ENCODE results near the gene EXD3.

The EXD3 gene

GRCh38 chr9:137406876-137407589 is 15.9 kb downstream of the EXD3 start:
- no peak for TF ChIP-seq JUND (IDR thresholded peaks at IDR 0.05; ENCODE audit: low read depth)
- peak; percentile 82 to 87 for DNase-seq (ENCODE audit: low read depth in 1 of 2, low spot score in 1 of 2)
- in situ Hi-C loops (cut with HindIII; ENCODE audit: low pct_unique_long_range_greater_than_20kb, low sequenced_read_pairs), result no loop called here

GRCh38 chr9:137406085-137406760 is 16.7 kb downstream of the EXD3 start:
- in situ Hi-C loops (cut with HindIII; ENCODE audit: low pct_unique_long_range_greater_than_20kb, low sequenced_read_pairs), result no loop called here
- no peak for TF ChIP-seq JUND (IDR thresholded peaks at IDR 0.05; ENCODE audit: low read depth)
- DNase-seq (ENCODE audit: low read depth in 1 of 2, low spot score in 1 of 2), result no peak

- in situ Hi-C loops (cut with HindIII; ENCODE audit: low pct_unique_long_range_greater_than_20kb, low sequenced_read_pairs), result no loop called here
- no peak for DNase-seq (ENCODE audit: low read depth in 1 of 2, low spot score in 1 of 2)
- no peak for TF ChIP-seq JUND (IDR thresholded peaks at IDR 0.05; ENCODE audit: low read depth)
These were observed 17.3 kb downstream of the EXD3 start for GRCh38 chr9:137405677-137406081.

- in situ Hi-C loops (cut with HindIII; ENCODE audit: low pct_unique_long_range_greater_than_20kb, low sequenced_read_pairs), result no loop called here
These were observed 17.9 kb downstream of the EXD3 start for GRCh38 chr9:137404961-137405567.

GRCh38 chr9:137403269-137403668 is 19.7 kb downstream of the EXD3 start:
- in situ Hi-C loops (cut with HindIII; ENCODE audit: low pct_unique_long_range_greater_than_20kb, low sequenced_read_pairs), result no loop called here
- DNase-seq (ENCODE audit: low read depth in 1 of 2, low spot score in 1 of 2), result no peak
- no peak for TF ChIP-seq JUND (IDR thresholded peaks at IDR 0.05; ENCODE audit: low read depth)

More at GRCh38 chr9:137404961-137405567, 17.9 kb downstream of the EXD3 start:
- DNase-seq (ENCODE audit: low read depth in 1 of 2, low spot score in 1 of 2), result no peak
- TF ChIP-seq JUND (IDR thresholded peaks at IDR 0.05; ENCODE audit: low read depth), result no peak

- no peak for TF ChIP-seq JUND (IDR thresholded peaks at IDR 0.05; ENCODE audit: low read depth)
- no peak for DNase-seq (ENCODE audit: low read depth in 1 of 2, low spot score in 1 of 2)
- in situ Hi-C loops (cut with HindIII; ENCODE audit: low pct_unique_long_range_greater_than_20kb, low sequenced_read_pairs), result no loop called here
These were observed 20.2 kb downstream of the EXD3 start for GRCh38 chr9:137402746-137403145.

- TF ChIP-seq JUND (IDR thresholded peaks at IDR 0.05; ENCODE audit: low read depth), result no peak
- in situ Hi-C loops (cut with HindIII; ENCODE audit: low pct_unique_long_range_greater_than_20kb, low sequenced_read_pairs), result no loop called here
- no peak for DNase-seq (ENCODE audit: low read depth in 1 of 2, low spot score in 1 of 2)
These were observed 24.1 kb downstream of the EXD3 start for GRCh38 chr9:137398561-137399468.

- in situ Hi-C loops (cut with HindIII; ENCODE audit: low pct_unique_long_range_greater_than_20kb, low sequenced_read_pairs), result no loop called here
- TF ChIP-seq JUND (IDR thresholded peaks at IDR 0.05; ENCODE audit: low read depth), result no peak
- no peak for DNase-seq (ENCODE audit: low read depth in 1 of 2, low spot score in 1 of 2)
These were observed 25.1 kb downstream of the EXD3 start for GRCh38 chr9:137397675-137398423.

- in situ Hi-C loops (cut with HindIII; ENCODE audit: low pct_unique_long_range_greater_than_20kb, low sequenced_read_pairs), result no loop called here
- no peak for DNase-seq (ENCODE audit: low read depth in 1 of 2, low spot score in 1 of 2)
- TF ChIP-seq JUND (IDR thresholded peaks at IDR 0.05; ENCODE audit: low read depth), result no peak
These were observed 26.2 kb downstream of the EXD3 start for GRCh38 chr9:137396634-137397367.

- in situ Hi-C loops (cut with HindIII; ENCODE audit: low pct_unique_long_range_greater_than_20kb, low sequenced_read_pairs), result no loop called here
- TF ChIP-seq JUND (IDR thresholded peaks at IDR 0.05; ENCODE audit: low read depth), result no peak
- no peak for DNase-seq (ENCODE audit: low read depth in 1 of 2, low spot score in 1 of 2)
These were observed 26.7 kb downstream of the EXD3 start for GRCh38 chr9:137396227-137396626.

- in situ Hi-C loops (cut with HindIII; ENCODE audit: low pct_unique_long_range_greater_than_20kb, low sequenced_read_pairs), result no loop called here
- TF ChIP-seq JUND (IDR thresholded peaks at IDR 0.05; ENCODE audit: low read depth), result no peak
These were observed 27.3 kb downstream of the EXD3 start for GRCh38 chr9:137395666-137396010.

More at GRCh38 chr9:137395666-137396010, 27.3 kb downstream of the EXD3 start:
- DNase-seq (ENCODE audit: low read depth in 1 of 2, low spot score in 1 of 2), result no peak

Data from T47D (cell line).